Lung (tissue), 13 donors: ENCODE data around the gene TOP2A. TPM values are rescaled to one million over a fixed set of nuclear protein-coding genes. Genes with fewer than 3 reads are reported as not detected.

ENCODE experiments used
- ATAC-seq: fragments of 200-7000 bp; cut with Tn5 transposase; one replicate; pipeline ENCODE4 v1.9.1; 2020; ENCODE audit warnings: moderate number of reproducible peaks; ENCODE audit not compliant: insufficient read depth, low FRiP score
- DNase-seq, 3 donors: peaks; one replicate each; pipeline ENCODE4 v3.0.0-alpha.2; 2013 to 2017
- H3K27ac ChIP-seq, 2 donors: one replicate each; pipeline ENCODE4 v1.5.1; 2013; ENCODE audit warnings: mild to moderate bottlenecking in 2 of 2, moderate library complexity in 2 of 2, control low read depth in 1 of 2, inconsistent platforms in 1 of 2, low read depth in 1 of 2, low read length in 1 of 2
- H3K27me3 ChIP-seq, 3 donors: one replicate each; pipeline ENCODE4 v1.5.1; 2013; ENCODE audit warnings: low read length in 2 of 3; ENCODE audit not compliant: control insufficient read depth in 3 of 3, insufficient read depth in 3 of 3
- H3K36me3 ChIP-seq, 4 donors: one replicate each; pipeline ENCODE4 v1.5.1; 2013; ENCODE audit warnings: low read length in 4 of 4, mild to moderate bottlenecking in 1 of 4, moderate library complexity in 1 of 4; ENCODE audit not compliant: control insufficient read depth in 4 of 4, insufficient read depth in 4 of 4
- H3K4me1 ChIP-seq, 5 donors: one replicate each; pipeline ENCODE4 v1.5.1; 2013; ENCODE audit warnings: low read length in 5 of 5, mild to moderate bottlenecking in 2 of 5, moderate library complexity in 1 of 5; ENCODE audit not compliant: control insufficient read depth in 5 of 5, insufficient read depth in 5 of 5
- H3K4me3 ChIP-seq: one replicate; pipeline ENCODE4 v1.5.1; 2013; ENCODE audit warnings: mild to moderate bottlenecking, control low read depth, moderate library complexity
- H3K9ac ChIP-seq, 2 donors: one replicate each; pipeline ENCODE4 v1.5.1; 2013; ENCODE audit warnings: low read length in 2 of 2, control low read depth in 1 of 2; ENCODE audit not compliant: insufficient read depth in 1 of 2
- H3K9me3 ChIP-seq, 4 donors: one replicate each; pipeline ENCODE4 v1.5.1; 2013; ENCODE audit warnings: low read length in 3 of 4, mild to moderate bottlenecking in 1 of 4, moderate library complexity in 1 of 4; ENCODE audit not compliant: control insufficient read depth in 4 of 4, insufficient read depth in 3 of 4
- WGBS, 2 donors: extraction: QIAGEN DNeasy Blood & Tissue Kit; methylation state at CpG; one replicate each; pipeline ENCODE4 v1.1.7; 2013; 5-methylcytosine and 5-hydroxymethylcytosine counted together
- polyA plus RNA-seq, 2 donors: library from polyadenylated mRNA; stranded (reverse); fragments of 200-250 nt; gene quantifications; one replicate each; pipeline ENCODE4 v1.2.1, GENCODE V29; 2013
- small RNA-seq: library from RNA; depleted of rRNA; stranded (forward); fragments of <200 nt; gene quantifications from one replicate; pipeline ENCODE3, GENCODE V24; 2014; ENCODE audit warnings: low replicate concordance
- total RNA-seq, 2 donors: library from RNA; depleted of rRNA in 1 of 2; stranded (reverse); fragments of >200 nt in 1 of 2; gene quantifications; one replicate each; pipeline ENCODE4 v1.2.1, GENCODE V29; 2014 to 2021
- TF ChIP-seq, protein P1 (sequence below): IDR thresholded peaks from 2 replicates; pipeline ENCODE4 v1.5.1; 2012; ENCODE audit warnings: mild to moderate bottlenecking; ENCODE audit errors: control extremely low read depth, extremely low read depth
- donor health status: control.
- donor health status: control.
- donor health status: Bipolar disorder and iron deficiency.
- donor health status: healthy.
- donor health status: DM: yes; HTN: yes; CAD: no.

TOP2A gene
- total and polyA plus RNA-seq, 4 donors: 2.6 to 21.6 (median 9.6) TPM

DNA sequence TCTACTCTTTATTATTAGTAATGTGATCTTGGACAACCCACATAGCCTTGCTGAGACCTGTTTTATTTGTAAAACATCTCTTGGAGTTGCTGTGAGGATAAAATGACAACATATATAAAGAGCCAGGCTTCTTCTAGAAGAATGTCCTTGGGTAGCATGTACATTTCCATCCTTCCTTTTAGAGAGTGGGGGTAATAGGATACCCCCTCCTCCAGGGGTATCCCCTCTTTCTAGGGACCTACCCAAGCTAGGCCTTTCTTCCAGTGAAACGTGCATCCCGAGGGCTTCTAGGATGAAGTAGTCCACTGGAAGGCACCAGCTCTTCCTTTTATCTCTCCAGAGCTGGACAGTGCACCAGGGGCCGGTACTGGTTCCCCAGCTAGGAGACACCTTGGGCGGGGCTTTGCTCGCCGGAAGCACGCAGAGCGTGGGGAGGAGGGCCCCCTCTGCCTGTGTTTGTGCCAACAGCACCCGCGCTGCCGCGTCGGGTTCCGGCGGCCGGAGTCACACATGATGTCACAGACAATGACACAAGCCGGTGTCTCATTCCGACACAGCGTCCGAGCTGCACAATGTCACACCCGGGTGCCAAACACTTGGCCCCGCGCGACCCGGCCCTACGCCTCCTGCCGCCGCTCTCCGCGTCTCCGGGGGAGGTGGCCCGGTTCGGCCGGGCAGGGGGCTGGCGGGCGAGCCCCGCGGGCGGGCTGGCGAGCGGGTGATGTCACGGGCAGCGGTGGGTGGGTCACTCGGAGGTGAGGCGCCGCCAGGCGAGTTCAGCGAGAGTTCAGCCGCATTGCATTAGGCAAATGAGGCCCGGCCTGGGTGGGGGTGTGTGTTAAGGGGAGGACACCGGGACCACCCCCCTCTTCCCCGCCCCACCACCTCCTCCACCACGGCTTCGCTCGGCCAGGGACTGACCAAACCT is 76.6 kb downstream of the TOP2A start:
- H3K4me1 ChIP-seq: peaks cover 12 to 58% (median 31%) of the 10 kb centered on the region in 5 donors

GRCh38 chr17:40340327-40340726 is 77.4 kb downstream of the TOP2A start:
- DNase-seq (no peak), ATAC-seq (no peak)
- TF ChIP-seq, protein P1, sequence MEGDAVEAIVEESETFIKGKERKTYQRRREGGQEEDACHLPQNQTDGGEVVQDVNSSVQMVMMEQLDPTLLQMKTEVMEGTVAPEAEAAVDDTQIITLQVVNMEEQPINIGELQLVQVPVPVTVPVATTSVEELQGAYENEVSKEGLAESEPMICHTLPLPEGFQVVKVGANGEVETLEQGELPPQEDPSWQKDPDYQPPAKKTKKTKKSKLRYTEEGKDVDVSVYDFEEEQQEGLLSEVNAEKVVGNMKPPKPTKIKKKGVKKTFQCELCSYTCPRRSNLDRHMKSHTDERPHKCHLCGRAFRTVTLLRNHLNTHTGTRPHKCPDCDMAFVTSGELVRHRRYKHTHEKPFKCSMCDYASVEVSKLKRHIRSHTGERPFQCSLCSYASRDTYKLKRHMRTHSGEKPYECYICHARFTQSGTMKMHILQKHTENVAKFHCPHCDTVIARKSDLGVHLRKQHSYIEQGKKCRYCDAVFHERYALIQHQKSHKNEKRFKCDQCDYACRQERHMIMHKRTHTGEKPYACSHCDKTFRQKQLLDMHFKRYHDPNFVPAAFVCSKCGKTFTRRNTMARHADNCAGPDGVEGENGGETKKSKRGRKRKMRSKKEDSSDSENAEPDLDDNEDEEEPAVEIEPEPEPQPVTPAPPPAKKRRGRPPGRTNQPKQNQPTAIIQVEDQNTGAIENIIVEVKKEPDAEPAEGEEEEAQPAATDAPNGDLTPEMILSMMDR: no peak
- WGBS, 2 donors: 96 to 100% methylated on average over 1 of the region's 1 CpG
- Histone ChIP-seq H3K9ac (no peak overlapping the region), H3K4me1 (peaks cover 11 to 50% (median 23%) of the 10 kb centered on the region in 5 donors), H3K9me3 (no peaks in the 10 kb centered on the region), H3K27me3 (no peaks in the 10 kb centered on the region), H3K27ac (peak overlapping the region in 1 of 2 donors; percentile 6), H3K4me3 (no peak overlapping the region), H3K36me3 (peaks cover 0 to 5% (median 2%) of the 10 kb centered on the region in 4 donors)

More for the DNA sequence above, 76.6 kb downstream of the TOP2A start:
- WGBS, 2 donors: 0 to 1% methylated on average over 48 to 55 of the region's 55 CpGs
- H3K27me3 ChIP-seq: no peaks in the 10 kb centered on the region
- DNase-seq (peak; percentile 74 to 87 (median 82)), ATAC-seq (peak; percentile 52)
- TF ChIP-seq, protein P1: no peak
- peak overlapping the region; percentile 93 to 95 for H3K27ac ChIP-seq
- no peaks in the 10 kb centered on the region for H3K9me3 ChIP-seq
- H3K9ac ChIP-seq: no peak overlapping the region
- peaks cover 0 to 5% (median 0%) of the 10 kb centered on the region in 4 donors for H3K36me3 ChIP-seq
- peak overlapping the region; percentile 62 for H3K4me3 ChIP-seq

- TF ChIP-seq, protein P1: no peak
- DNase-seq: no peak
- Histone ChIP-seq H3K27me3 (no peaks in the 10 kb centered on the region), H3K4me1 (peaks cover 14 to 50% (median 24%) of the 10 kb centered on the region in 5 donors), H3K9me3 (no peaks in the 10 kb centered on the region), H3K4me3 (no peak overlapping the region), H3K9ac (no peak overlapping the region), H3K36me3 (peaks cover 0 to 5% (median 2%) of the 10 kb centered on the region in 4 donors), H3K27ac (peak overlapping the region in 1 of 2 donors; percentile 50)
- 41 to 47% methylated on average over 11 to 13 of the region's 13 CpGs for WGBS, 2 donors
- ATAC-seq: no peak
Observed at GRCh38 chr17:40338941-40339649, 78.6 kb downstream of the TOP2A start.

Small RNA genes within 50 kb of the gene (small RNA-seq; reads per million reads assigned to genes)
- gene RF00019 (not detected), gene RNA5SP441 (not detected)

Other genes starting within 250 kb of the TOP2A start
- gene RAPGEFL1, start 240.4 kb downstream of the TOP2A start, total RNA-seq: 1 to 10 TPM; 4.6 to 9.1 TPM
- gene RAPGEFL1, start 240.4 kb downstream of the TOP2A start, polyA plus RNA-seq: 1 to 10 TPM; 8.4 to 9.4 TPM
- 10 to 100 TPM; 15.7 to 34.5 TPM for gene WIPF2, start 198.6 kb downstream of the TOP2A start, total RNA-seq
- gene WIPF2, start 198.6 kb downstream of the TOP2A start, polyA plus RNA-seq: 10 to 100 TPM; 10.6 to 14.2 TPM
- 1 to 10 TPM; 5.5 to 5.7 TPM for gene CDC6, start 130.0 kb downstream of the TOP2A start, total RNA-seq
- 1 to 10 TPM; 3.3 to 6.0 TPM for gene CDC6, start 130.0 kb downstream of the TOP2A start, polyA plus RNA-seq
- 10 to 100 TPM; 36.4 to 75.3 TPM for gene RARA, start 108.7 kb downstream of the TOP2A start, total RNA-seq
- 10 to 100 TPM; 49.8 to 51.7 TPM for gene RARA, start 108.7 kb downstream of the TOP2A start, polyA plus RNA-seq
- gene GJD3, start 53.2 kb downstream of the TOP2A start, total RNA-seq: 1 to 10 TPM in 1 of 2 donors, not detected in 1; 3.6 TPM
- 1 to 10 TPM in 1 of 2 donors, under 1 TPM in 1; 0.53 to 1.4 TPM for gene GJD3, start 53.2 kb downstream of the TOP2A start, polyA plus RNA-seq
- gene IGFBP4, start 25.6 kb upstream of the TOP2A start, total RNA-seq: 100 to 1,000 TPM; 205 to 565 TPM
- 100 to 1,000 TPM; 197 to 225 TPM for gene IGFBP4, start 25.6 kb upstream of the TOP2A start, polyA plus RNA-seq
- gene TNS4, start 83.7 kb upstream of the TOP2A start, total RNA-seq: 1 to 10 TPM in 1 of 2 donors, under 1 TPM in 1; 0.17 to 6.8 TPM
- gene TNS4, start 83.7 kb upstream of the TOP2A start, polyA plus RNA-seq: 1 to 10 TPM; 2.0 to 2.3 TPM
- gene CCR7, start 147.6 kb upstream of the TOP2A start, total RNA-seq: 1 to 10 TPM; 1.8 to 4.0 TPM
- 1 to 10 TPM; 2.1 to 5.9 TPM for gene CCR7, start 147.6 kb upstream of the TOP2A start, polyA plus RNA-seq
- 100 to 1,000 TPM in 1 of 2 donors, 10 to 100 TPM in 1; 76.4 to 137 TPM for gene SMARCE1, start 229.9 kb upstream of the TOP2A start, total RNA-seq
- 10 to 100 TPM; 55.2 to 58.1 TPM for gene SMARCE1, start 229.9 kb upstream of the TOP2A start, polyA plus RNA-seq
- gene KRT222, start 247.3 kb upstream of the TOP2A start, total RNA-seq: under 1 TPM in 1 of 2 donors, not detected in 1; 0.18 TPM
- gene KRT222, start 247.3 kb upstream of the TOP2A start, polyA plus RNA-seq: under 1 TPM; 0.10 to 0.26 TPM